ENCODE data around the gene CABP7. TPM values are rescaled to one million over a fixed set of nuclear protein-coding genes. Genes with fewer than 3 reads are reported as not detected.

The CABP7 gene
- total and polyA plus RNA-seq, 9 donors = 0.04 to 0.23 (median 0.07) TPM; not detected in 6

GRCh38 chr22:29701155-29701999 lies 18.4 kb upstream of the CABP7 start:
- Histone ChIP-seq H3K4me1 (ENCODE audit: insufficient read depth) (no peaks in the 10 kb centered on the region), H3K27me3 (no peaks in the 10 kb centered on the region), H3K36me3 (no peaks in the 10 kb centered on the region), H3K27ac (no peak overlapping the region), H3K9me3 (no peaks in the 10 kb centered on the region), H3K4me3 (no peak overlapping the region)
- WGBS, 3 donors = 25 to 36% (median 31%) methylated on average over 14 of the region's 14 CpGs
- no peak for DNase-seq
- intact Hi-C loops (cut with DNase I) = no loop called here
- TF ChIP-seq POLR2A (IDR thresholded peaks at IDR 0.05) (no peak), CTCF (IDR thresholded peaks at IDR 0.05) (no peak), EP300 (IDR thresholded peaks at IDR 0.05) (no peak)

- DNase-seq = no peak
- TF ChIP-seq POLR2A (IDR thresholded peaks at IDR 0.05) (no peak), EP300 (IDR thresholded peaks at IDR 0.05) (no peak), CTCF (IDR thresholded peaks at IDR 0.05) (no peak)
- intact Hi-C loops (cut with DNase I) = loop anchor here in 1 of 4 donors (2.0 kb wide), 1 partner anchor 39 kb away; no protein-coding TSS in a partner anchor
Observed at GRCh38 chr22:29702000-29702930, 17.5 kb upstream of the CABP7 start.

GRCh38 chr22:29702931-29703501 lies 16.8 kb upstream of the CABP7 start:
- intact Hi-C loops (cut with DNase I) = loop anchor here in 1 of 4 donors (2.0 kb wide), 1 partner anchor 38 kb away; no protein-coding TSS in a partner anchor
- H3K27me3 ChIP-seq = no peaks in the 10 kb centered on the region
- no peak overlapping the region for H3K27ac ChIP-seq

More at GRCh38 chr22:29702000-29702930, 17.5 kb upstream of the CABP7 start:
- Histone ChIP-seq H3K4me1 (ENCODE audit: insufficient read depth) (no peaks in the 10 kb centered on the region), H3K27ac (no peak overlapping the region), H3K9me3 (no peaks in the 10 kb centered on the region), H3K4me3 (no peak overlapping the region), H3K27me3 (no peaks in the 10 kb centered on the region), H3K36me3 (no peaks in the 10 kb centered on the region)
- 19 to 24% (median 23%) methylated on average over 14 of the region's 14 CpGs for WGBS, 3 donors

More at GRCh38 chr22:29702931-29703501, 16.8 kb upstream of the CABP7 start:
- no peak for DNase-seq
- Histone ChIP-seq H3K4me1 (ENCODE audit: insufficient read depth) (no peaks in the 10 kb centered on the region), H3K36me3 (no peaks in the 10 kb centered on the region), H3K4me3 (no peak overlapping the region), H3K9me3 (no peaks in the 10 kb centered on the region)
- 42 to 51% (median 46%) methylated on average over 19 of the region's 19 CpGs for WGBS, 3 donors
- TF ChIP-seq POLR2A (IDR thresholded peaks at IDR 0.05) = no peak
- TF ChIP-seq CTCF (IDR thresholded peaks at IDR 0.05) = no peak
- TF ChIP-seq EP300 (IDR thresholded peaks at IDR 0.05) = no peak
